ENCODE data around the gene TICRR. TPM values are rescaled to one million over a fixed set of nuclear protein-coding genes. Genes with fewer than 3 reads are reported as not detected.

The TICRR gene
- total and polyA plus RNA-seq, 2 of the 4 experiments (the other 2 are of a cell fraction), result 3.0 to 4.2 TPM

- Histone ChIP-seq H2BK5ac (ENCODE audit: low read depth, low read length, poor library complexity, severe bottlenecking) (no peak overlapping the region), H4K91ac (ENCODE audit: insufficient read depth, low read depth, low read length) (no peak overlapping the region), H3K4ac (ENCODE audit: low read depth, low read length) (no peak overlapping the region), H3K4me1 (ENCODE audit: control insufficient read depth, insufficient read depth, low read length) (no peaks in the 10 kb centered on the region), H3K36me3 (ENCODE audit: control insufficient read depth, insufficient read depth, low read length) (no peaks in the 10 kb centered on the region), H2AK9ac (replicated peaks; ENCODE audit: low read depth, low read length, poor library complexity) (no peak overlapping the region), H3K27me3 (ENCODE audit: control insufficient read depth, insufficient read depth, low read length) (peaks cover 26% of the 10 kb centered on the region), H2BK120ac (ENCODE audit: low read depth, low read length) (no peak overlapping the region), H3K56ac (ENCODE audit: extremely low read depth, insufficient read depth, low read length) (no peak overlapping the region), H3K27ac (ENCODE audit: insufficient read depth, low read length) (no peak overlapping the region), H3K9me1 (ENCODE audit: insufficient read depth, low read length) (no peaks in the 10 kb centered on the region), H2BK15ac (ENCODE audit: low read depth, low read length) (no peak overlapping the region), H2AFZ (replicated peaks; ENCODE audit: low read length, poor library complexity) (no peak overlapping the region), H4K8ac (ENCODE audit: low read depth in 2 of 2, low read length in 2 of 2) (no peak overlapping the region), H3K79me1 (ENCODE audit: low read depth in 1 of 2, low read length in 2 of 2) (no peaks in the 10 kb centered on the region), H3K14ac (replicated peaks; ENCODE audit: low read depth, low read length) (no peak overlapping the region), H3K23ac (ENCODE audit: low read depth, low read length) (no peak overlapping the region), H2BK20ac (ENCODE audit: low read depth, low read length) (no peak overlapping the region), H4K5ac (ENCODE audit: low read depth, low read length) (no peak overlapping the region), H4K20me1 (ENCODE audit: insufficient read depth, low read length) (no peaks in the 10 kb centered on the region), H3K9me3 (ENCODE audit: control insufficient read depth, insufficient read depth, low read length) (no peaks in the 10 kb centered on the region), H3K18ac (ENCODE audit: low read depth, low read length) (no peak overlapping the region), H3K4me2 (ENCODE audit: low read depth, low read length) (no peak overlapping the region), H3K9ac (ENCODE audit: low read depth, low read length) (no peak overlapping the region), H2AK5ac (ENCODE audit: low read depth, low read length) (no peak overlapping the region), H3K4me3 (ENCODE audit: insufficient read depth, low read depth, low read length) (no peak overlapping the region)
- no peak for ATAC-seq (ENCODE audit: low read depth)
- intact Hi-C loops (cut with micrococcal nuclease), result no loop called here
- 80% methylated on average over 1 of the region's 2 CpGs; no CpG with 5 or more reads in 1 of the 2 experiments for WGBS, 2 experiments (ENCODE audit: extremely low coverage in 2 of 2, insufficient read length in 1 of 2)
- no peak for DNase-seq
- TF ChIP-seq RAD21 (IDR thresholded peaks at IDR 0.05; ENCODE audit: low read length), result no peak
- TF ChIP-seq BHLHE40 (IDR thresholded peaks at IDR 0.05; ENCODE audit: low read depth, low read length), result no peak
- TF ChIP-seq USF2 (IDR thresholded peaks at IDR 0.05; ENCODE audit: low read depth, low read length), result no peak
- TF ChIP-seq FOS (IDR thresholded peaks at IDR 0.05; ENCODE audit: low read depth, low read length), result no peak
- no peak for TF ChIP-seq NFE2L2 (IDR thresholded peaks at IDR 0.05; ENCODE audit: low read depth, low read length)
- TF ChIP-seq CTCF (conservative IDR thresholded peaks at IDR 0.05; ENCODE audit: low read depth, low read length), result no peak
- TF ChIP-seq RCOR1 (IDR thresholded peaks at IDR 0.05; ENCODE audit: insufficient replicate concordance, low read length), result no peak
- in situ Hi-C loops (cut with MboI; ENCODE audit: low sequenced_read_pairs), result no loop called here
- dilution Hi-C loops (cut with HindIII; ENCODE audit: low sequenced_read_pairs, unreplicated experiment), result no loop called here
- ChIA-PET CTCF (no interaction called here), POLR2A (ENCODE audit: unreplicated experiment) (no interaction called here)
- BruUV-seq (replicated peaks), result no TSS peak
Observed at GRCh38 chr15:89550427-89550826, 24.8 kb upstream of the TICRR start.
